Fibroblast of the aortic adventitia (primary cell): ENCODE measurements around the gene SDCBP2. TPM values are rescaled to one million over a fixed set of nuclear protein-coding genes. Genes with fewer than 3 reads are reported as not detected.

Experiments used
- DNase-seq: peaks from one replicate; pipeline ENCODE4 v3.0.0-alpha.2; 2010; ENCODE audit warnings: low read depth
- H3K4me3 ChIP-seq: 2 replicates; pipeline ENCODE4 v1.5.1; 2011; ENCODE audit warnings: low read depth, mild to moderate bottlenecking, control low read depth, low read length, moderate library complexity
- total RNA-seq: library from RNA; depleted of rRNA; stranded (reverse); fragments of >200 nt; gene quantifications from 2 replicates; pipeline ENCODE4 v1.2.3, GENCODE V29; 2012; ENCODE audit warnings: low replicate concordance
- TF ChIP-seq, protein P1 (sequence below): IDR thresholded peaks from 2 replicates; pipeline ENCODE4 v1.5.1; 2011; ENCODE audit warnings: mild to moderate bottlenecking, low read length, control low read depth, inconsistent platforms; ENCODE audit not compliant: insufficient read depth

Gene SDCBP2
- total RNA-seq, 1 donor, result 1.4 TPM

DNA sequence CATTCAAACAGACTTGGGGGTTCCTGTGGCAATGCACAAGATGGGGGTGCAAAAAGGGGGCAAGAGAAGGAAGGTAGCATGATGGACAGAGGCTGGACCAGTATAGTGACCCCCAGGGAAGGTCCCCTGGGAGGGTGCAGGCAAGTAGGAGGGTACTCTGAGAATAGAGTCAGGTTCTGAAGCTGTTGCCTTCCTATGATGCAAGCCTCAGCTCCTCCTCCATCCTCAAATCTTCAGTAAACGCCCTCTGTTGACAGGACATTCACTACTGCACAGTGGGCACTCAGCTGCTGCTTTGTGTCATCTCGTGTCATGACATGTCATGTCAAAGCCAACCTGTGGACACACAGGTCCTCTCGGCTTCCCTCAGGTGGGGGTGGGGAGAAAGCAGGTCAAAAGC, 5.8 kb upstream of the SDCBP2 start:
- TF ChIP-seq, protein P1, sequence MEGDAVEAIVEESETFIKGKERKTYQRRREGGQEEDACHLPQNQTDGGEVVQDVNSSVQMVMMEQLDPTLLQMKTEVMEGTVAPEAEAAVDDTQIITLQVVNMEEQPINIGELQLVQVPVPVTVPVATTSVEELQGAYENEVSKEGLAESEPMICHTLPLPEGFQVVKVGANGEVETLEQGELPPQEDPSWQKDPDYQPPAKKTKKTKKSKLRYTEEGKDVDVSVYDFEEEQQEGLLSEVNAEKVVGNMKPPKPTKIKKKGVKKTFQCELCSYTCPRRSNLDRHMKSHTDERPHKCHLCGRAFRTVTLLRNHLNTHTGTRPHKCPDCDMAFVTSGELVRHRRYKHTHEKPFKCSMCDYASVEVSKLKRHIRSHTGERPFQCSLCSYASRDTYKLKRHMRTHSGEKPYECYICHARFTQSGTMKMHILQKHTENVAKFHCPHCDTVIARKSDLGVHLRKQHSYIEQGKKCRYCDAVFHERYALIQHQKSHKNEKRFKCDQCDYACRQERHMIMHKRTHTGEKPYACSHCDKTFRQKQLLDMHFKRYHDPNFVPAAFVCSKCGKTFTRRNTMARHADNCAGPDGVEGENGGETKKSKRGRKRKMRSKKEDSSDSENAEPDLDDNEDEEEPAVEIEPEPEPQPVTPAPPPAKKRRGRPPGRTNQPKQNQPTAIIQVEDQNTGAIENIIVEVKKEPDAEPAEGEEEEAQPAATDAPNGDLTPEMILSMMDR, result no peak
- H3K4me3 ChIP-seq, result no peak overlapping the region
- no peak for DNase-seq

DNA sequence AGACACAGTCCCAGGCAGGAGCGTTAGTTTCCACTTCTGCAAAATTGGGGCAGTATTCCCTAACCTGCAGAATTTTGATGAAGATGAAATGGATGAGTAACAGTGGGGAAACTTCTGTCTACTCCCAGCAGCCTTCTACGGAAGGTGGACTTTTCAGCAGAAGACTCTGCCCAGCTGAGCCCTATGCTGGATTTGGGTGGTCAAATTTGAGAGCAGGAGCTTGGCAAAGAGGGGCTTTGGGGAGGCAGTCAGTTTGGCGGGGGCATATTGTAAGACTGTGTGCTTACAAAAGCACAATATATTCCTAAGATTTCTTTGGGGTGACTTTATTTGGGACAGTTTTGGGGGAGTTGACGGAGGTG, 5.4 kb upstream of the SDCBP2 start:
- no peak for DNase-seq
- TF ChIP-seq, protein P1, result no peak
- H3K4me3 ChIP-seq, result no peak overlapping the region

DNA sequence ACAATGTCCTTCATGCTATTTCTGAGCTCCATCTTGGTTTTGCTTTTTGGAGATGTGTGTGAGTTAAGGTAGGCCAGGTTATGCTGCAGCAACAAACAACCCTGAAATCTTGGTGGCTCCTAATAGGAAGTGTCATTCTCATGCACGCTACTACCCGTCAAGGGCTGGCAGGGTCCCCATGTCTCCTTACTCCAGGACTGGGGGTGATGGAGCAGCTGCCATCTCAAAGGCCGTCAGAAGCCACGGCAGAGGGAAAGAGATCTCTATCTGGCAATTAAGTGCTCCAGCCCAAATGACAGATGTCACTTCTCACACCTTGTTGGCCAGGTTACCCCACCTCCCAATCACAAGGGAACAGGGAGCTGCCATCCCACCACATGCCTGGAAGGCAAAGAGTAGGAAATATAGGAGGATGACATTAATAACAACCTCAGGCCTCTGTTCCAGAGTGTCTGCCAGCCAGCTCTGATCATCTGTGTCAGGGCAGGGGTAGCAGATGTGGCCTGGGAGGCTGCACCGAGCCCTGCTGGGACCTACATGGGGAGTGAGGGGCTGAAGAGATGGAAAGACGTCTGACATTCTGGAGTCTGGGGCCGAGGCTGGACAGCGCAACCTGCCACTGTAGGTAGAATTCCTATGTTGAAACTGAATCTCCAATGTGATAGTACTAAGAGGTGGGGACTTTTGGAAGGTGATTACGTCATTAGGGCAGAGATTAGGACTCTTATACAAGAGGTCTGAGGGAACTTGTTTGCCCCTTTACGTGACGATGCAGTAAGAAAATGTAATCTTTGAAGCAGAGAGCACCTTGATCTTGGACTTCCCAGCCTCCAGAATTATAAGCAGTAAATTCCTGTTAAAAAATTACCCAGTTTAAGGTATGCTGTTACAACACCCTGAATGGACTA, 4.8 kb upstream of the SDCBP2 start:
- TF ChIP-seq, protein P1, result no peak
- DNase-seq, result no peak
- H3K4me3 ChIP-seq, result no peak overlapping the region

DNA sequence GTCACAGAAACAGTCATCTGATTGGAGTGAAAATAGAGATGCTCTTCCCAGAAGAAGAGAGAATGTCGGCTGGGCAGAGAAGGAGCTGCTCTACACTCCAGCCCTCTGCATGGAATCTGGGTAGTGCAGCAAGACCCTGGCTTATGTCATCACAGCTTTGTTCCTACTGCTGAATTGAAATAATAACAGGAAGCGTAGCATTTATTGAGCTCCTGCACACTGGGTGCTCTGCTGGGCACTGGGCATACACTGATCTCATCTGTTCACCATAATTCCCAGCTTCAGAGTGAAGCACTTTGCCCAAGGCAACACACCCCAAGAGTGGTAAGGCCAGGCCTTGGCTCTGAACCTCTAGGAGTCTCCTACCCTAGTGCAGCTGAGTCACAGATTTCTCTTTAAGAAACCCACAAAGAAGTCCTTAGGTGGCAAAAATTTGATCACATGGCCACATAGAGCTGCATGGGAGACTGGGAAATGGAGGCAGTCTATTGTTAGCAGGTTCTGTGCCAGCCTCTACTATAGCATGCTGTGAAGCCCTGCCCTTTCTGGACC, 3.9 kb upstream of the SDCBP2 start:
- no peak for DNase-seq
- TF ChIP-seq, protein P1, result no peak

DNA sequence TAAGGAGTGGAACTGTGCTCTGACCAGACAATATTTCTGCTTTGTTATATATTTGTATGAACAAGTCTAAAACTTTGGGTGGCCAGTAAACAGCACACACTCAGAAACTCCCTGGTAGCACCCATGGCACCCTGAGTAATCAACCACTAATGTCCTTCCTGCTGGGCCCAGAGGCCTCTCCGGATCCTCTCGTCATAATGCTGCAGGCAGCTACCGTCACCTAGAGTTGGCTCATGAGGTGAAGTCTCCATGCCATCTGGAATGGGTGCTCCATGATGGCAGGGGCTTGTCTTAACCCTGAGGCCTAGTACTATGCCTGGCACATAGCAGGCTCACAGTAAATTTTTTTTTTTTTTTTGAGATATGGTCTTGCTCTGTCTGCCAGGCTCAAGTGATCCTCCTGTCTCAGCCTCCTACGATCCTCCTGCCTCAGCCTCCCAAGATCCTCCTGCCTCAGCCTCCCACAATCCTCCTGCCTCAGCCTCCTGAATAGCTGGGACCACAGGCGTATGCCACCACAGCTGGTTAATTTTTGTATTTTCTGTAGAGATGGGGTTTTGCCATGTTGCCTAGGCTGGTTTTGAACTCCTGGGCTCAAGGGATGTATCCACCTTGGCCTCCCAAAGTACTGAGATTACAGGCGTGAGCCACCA, 3.0 kb upstream of the SDCBP2 start:
- TF ChIP-seq, protein P1, result no peak
- H3K4me3 ChIP-seq, result no peak overlapping the region
- no peak for DNase-seq

More for the DNA sequence above, 3.9 kb upstream of the SDCBP2 start:
- no peak overlapping the region for H3K4me3 ChIP-seq

DNA sequence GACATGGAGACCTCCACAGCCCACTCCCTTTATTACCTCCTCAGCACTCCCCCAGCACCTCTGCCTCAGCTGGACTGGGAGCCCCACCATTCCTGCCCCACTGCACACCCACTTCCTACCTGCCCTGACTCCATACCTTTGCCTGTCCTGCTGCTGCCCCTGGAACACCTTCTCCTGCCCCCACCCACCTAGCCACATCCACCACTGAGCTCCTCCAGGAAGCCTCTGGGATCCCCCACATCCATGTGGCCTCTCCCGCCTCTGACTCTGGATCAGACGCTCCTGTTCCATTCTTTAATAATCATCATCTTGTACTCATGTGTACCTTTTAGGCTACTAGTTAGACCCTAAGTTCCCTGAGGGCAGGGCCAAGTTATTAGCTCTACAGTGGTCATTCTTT, 2.2 kb upstream of the SDCBP2 start:
- H3K4me3 ChIP-seq, result no peak overlapping the region
- TF ChIP-seq, protein P1, result no peak
- no peak for DNase-seq
